Loucy (cell line): ENCODE data around the gene SETD2.

Experiments used
- CTCF ChIP-seq: fragments of 200-600 bp; sonication (generic); conservative IDR thresholded peaks from 2 replicates; pipeline ENCODE4 v1.5.1; 2014; ENCODE audit warnings: mild to moderate bottlenecking, antibody characterized with exemption, low read length
- EZH2phosphoT487 ChIP-seq: fragments of 200-600 bp; IDR thresholded peaks from 2 replicates; pipeline ENCODE4 v1.6.1; 2018; ENCODE audit warnings: antibody characterized with exemption, mild to moderate bottlenecking, moderate library complexity, borderline replicate concordance

GRCh38 chr3:46992231-46992630 lies 171.7 kb downstream of the SETD2 start:
- TF ChIP-seq CTCF (no peak), EZH2phosphoT487 (no peak)
